Cortex of kidney (tissue), 1 donor: ENCODE data around the gene HOXB9.

Source experiments
- DNase-seq: peaks from one replicate; lab custom pipeline; 2025; lab: John Stamatoyannopoulos, UW

The HOXB9 gene

DNA sequence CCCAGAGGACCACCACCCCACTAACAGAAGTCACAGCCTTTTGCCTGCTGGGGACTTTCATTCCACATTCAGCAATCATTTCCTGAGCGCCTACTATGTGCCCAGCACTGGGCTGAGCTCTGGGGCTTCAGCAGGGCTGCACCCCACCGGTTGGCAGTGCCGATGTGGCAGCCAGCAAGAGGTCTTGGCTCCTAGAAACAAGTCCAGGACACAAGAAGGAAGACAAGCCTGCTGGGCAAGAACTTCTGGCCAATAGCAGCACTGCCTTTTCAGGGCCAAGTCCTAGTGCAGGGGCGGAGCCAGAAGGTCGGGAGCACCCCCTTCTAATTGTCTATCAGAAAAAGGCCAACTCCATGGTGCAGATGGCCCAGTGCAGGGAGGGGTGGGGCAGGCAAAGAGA, 13.0 kb upstream of the HOXB9 start:
- no peak for DNase-seq

DNA sequence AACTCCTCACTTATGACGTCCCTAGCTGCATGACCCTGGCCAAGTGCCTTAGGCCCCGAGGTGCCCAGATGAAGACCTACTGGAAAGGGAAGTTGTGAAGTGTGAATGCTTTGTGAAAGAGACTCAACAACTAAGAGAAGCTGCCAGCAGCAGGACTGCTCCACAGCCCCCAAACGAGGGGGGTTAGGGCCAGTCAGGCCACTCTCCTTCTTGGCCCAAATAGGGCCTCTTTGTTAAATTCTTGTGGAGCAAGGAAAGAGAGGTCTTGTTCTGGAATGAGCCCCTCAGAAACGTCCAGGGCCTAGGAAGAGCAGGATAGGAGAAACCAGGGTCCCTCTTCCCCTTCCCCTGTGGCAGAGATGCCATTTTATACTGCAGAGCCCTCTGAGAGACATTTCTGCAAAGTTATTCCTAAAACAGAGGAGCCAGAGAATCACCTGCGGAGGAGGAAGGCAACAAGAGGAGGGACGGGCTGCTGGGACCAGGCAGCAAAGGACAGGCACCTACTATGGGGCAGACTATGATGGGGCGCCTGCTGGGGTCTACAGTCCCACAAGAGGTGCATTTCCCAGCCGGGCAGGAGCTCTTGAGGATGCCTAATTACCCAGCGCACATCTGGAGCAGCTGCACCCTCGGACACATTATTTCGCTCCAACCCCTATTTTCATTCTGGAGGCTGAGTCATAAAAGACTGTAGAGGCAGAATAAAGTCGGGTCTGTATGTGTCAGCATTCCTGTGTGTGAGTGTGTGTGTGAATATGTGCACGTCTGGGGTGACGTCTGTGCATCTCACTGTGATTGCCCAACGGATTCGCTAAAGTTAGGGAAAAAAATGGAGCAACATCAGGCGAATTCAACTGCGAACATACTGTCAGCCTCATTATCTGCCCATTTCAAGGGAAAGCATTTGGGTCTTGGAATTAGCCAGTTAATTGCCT, 11.4 kb upstream of the HOXB9 start:
- no peak for DNase-seq

DNA sequence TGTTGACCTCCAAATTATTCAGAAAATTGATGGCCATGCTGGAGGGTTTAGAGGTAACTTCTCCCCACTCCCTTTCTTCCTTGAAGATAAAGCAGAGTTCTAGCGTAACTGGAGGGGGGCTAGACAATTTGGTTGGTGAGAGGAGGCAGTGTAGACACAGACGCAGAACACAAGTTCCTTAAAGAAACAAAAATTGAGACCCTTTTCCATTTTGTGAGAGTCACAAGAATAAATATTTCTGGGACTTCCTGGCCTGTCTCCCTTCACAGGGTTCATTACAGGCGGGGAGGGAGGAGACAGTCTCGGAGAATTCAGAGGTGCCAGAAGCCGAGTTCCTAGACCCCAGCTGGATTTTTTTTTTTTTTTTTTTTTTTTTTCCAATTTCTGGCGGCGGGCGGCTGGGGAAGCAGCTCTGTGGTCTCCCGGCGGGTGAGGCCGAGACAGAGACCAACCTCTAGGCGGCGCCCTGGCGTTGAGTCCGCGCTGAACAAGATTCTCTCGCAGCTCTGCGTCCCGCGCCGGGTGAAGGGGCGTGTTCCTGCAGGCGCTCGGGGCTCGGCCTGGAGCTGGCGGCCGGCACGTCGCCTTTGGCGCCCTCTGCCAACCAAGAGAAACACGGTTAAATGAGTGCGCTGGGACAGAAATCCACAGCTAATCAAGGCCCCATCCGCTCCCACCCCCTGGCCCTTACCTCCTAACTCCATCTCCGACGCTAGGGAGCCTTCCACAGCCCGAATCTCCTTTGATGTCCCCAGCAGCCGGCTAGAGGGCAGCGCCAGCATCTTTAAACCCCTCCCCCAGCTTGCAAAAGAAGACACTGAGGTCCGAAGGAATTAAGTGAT, 10.2 kb upstream of the HOXB9 start:
- no peak for DNase-seq

DNA sequence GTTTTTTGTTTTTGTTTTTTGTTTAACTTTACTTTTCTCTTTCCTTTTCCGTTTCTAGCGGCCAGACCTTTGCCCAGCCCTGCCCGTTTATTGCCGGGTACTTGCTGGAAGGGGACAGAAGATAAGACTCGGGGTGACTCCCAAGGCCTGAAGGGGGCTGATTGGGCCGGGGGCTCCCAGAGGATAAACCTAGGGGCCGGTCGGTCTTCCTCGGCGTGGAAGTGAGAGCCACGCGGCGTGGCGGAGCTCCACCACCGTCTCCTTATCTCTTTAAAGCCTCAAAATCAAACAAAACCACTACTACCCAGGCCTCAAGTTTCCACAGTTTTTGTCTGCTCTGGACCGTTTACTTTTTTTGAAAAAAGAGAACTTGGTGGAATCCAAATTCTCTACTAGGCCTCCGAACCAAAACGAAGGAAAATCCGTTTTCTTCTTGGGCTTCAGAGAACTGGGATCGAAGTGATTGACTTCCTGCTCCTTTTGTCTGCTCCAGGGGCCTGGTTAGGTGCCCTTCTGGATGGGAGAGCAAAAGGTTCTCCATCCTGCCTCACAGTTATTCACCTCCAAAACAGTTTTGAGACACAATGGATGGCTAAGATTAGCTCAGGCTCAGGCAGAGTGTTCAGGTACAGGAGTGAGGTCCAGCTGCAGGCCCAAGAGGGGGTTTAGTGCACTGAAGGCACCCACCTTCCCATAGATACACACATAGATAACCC, 8.5 kb upstream of the HOXB9 start:
- no peak for DNase-seq

DNA sequence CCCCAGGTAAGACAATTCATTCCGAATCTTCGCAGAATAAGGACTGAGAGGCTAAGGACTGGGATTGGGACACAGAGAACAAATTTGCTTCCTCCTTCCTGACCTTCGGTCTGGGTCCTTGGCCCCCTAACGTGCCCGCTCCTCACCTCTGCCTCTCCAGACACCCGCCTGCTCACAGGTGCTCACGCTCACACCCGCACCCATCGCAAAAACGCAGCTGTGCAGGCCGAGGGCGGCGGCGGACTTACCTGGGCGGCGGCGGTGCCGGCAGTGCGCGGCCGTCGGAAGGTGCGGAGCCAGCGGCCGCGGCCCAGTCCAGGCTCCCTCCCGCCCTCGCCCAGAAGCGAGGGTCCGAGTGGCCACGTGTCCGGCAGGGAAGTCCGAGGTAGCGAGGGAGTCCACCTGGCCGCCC, 7.1 kb upstream of the HOXB9 start:
- no peak for DNase-seq

DNA sequence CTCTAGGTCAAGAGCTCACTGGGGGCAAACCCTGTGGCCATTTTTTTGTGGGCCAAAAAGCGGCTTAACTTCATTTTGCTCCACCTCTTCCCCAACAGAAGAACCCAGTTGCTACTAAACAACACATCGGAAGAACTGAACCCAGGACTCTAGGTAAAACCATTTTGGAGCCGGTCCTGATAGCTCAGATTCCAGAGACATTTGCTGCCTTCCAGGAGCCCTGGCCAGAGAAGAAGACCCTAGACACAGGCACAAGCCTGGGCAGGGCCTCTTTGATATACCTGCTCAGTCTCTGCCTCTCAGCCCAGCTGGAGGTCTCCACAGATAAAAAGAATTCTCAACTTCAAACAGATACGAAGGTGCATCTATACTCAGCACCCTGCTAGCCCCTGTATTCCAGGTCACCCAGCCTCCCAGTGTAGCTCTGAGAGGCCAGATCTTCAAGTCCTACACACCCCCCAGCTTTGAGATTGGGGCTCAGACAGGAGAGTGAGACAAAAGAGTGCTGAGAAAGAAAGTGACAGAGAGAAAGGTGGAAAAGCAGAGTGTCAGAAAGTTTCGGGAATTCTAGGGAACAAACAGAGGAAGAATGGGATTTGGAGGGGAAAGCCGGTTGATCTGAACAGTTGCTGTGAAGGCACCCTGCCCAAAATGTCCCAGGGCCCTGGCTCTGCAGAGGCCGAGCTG, 6.6 kb upstream of the HOXB9 start:
- DNase-seq, result no peak

DNA sequence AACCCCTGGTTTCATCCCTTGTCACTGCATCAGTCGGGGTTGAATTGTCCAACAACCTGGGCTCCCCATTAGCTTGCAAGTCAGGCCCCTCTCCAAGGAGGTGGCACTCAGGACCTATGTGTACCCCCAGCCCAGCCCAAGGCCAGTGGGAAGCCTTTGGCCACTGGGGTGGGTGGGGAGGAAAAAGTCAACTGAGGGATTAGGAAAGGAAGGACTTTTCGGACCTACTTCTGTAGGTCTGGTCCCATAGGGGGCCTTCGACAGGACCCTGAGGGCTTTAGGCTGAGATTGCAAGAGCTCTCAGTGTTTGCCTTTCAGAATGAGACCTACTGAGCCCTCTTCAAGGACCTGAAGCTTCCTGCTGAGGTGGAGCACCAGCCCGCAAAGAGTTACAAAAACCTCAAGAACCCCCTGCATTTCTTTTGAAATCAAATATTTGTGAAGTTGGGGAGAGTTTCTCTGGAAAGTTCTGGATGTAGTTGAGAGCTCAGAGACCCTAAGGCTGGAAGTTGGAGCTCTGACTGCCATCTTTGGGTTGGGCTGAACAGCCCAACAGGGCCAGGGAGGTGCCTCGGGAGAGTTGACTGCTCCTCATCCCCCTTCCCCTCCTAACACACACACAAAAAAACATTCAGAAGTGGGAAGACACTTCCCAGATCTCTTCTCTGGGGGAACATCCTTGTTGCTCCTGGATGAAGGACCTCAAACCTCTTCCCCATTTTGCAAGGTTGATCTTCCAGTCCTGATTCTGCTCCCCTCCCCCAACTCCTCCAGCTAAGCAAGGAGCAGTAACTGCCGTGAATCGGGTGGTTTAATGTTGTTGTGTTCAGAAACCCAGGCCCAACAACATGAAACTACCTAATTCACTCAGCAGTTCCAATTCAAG, 5.8 kb upstream of the HOXB9 start:
- no peak for DNase-seq

DNA sequence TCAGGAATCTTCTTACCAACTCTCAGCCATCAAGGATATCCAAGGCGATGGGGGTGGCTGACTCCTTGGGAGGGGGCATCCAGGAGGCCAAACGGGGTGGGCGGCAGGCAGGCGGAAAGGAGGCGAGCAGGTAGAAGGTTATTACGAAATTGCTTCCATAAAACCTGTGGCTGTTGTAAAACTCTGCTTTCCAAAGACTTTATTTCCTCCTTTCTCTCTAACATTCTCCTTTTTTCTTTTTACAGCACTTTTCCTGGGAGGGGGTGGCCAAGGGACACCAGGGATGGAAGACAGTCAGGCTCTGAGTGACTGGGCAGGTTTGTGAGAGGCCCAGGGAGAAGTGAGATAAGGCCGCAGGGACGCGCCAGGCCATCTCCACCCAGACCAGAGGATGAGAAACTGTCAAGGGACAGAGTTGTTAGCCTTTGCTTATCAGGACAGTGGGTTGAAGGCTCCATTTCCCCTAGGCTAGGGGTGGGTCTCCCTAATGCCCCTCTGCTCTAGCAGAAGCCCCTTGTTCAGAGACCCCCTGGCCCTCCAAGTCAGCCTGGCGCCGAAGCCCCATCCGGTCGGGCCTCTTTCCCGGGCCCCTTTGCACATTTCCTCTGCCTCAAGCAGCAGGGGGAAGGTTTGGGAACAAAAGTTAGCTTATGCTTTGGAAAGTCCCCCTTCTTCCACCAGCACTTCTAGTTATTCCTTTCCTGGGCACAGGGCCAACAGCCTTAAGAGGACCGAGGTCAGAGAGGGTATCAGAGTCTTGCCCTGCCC, 5.0 kb upstream of the HOXB9 start:
- DNase-seq, result no peak

DNA sequence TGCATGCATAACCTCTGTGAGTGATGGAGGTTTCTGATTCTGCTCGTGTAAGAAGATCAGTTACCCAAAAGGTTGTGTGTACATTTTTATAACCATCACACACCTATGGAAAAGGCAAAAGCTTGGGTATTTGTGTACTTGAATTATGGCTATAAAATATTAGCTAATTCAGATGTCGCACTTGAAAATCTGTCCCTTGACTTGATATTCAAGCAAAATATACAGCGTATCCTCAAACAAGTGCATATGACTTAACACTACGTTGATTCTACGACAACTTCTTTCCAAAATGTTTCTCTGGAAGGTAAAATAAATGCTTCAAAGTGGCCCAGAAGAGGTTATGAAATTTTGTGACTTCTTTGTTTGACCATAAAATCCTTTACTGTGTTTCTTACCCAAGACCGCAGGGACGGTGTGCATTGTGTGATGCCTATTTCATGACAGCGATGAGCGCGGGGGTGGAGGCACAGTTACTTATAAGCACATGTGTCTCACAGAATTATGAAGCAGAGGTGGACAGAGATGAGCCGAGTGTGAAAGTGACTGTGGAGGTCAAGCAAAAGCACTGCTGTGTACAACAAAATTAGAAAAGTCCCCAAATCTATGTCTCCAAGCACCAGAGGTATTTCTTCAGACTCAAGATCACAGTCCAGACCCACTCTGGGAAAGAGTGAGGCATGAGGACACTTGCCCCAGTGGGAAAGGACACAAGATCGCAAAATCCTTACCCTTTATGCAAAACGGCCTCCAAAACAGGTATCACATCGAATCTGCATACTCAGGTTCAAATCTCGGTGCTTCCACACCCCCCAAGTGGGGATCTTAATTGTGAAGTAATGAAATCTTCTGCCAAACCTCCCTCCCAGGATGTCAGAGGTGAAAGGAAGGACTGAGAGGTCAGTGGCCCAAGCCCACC, 4.1 kb upstream of the HOXB9 start:
- no peak for DNase-seq

DNA sequence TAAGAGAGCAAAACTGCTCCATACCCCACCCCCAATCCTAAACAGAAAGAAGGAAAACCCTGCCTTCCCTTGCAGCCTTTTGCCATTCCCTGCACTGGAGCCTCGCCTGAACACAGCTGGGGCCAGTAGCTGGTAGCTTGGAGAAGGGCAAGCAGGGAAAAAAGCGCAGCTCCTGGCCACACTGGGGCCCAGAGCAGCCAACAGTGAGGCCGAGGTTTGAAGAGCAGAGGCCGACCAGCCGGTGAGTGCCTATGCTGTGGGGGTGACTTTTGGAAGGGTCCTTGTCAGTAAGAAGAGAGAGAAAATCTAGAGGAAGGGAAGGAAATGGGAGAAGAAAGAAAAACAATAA, 3.2 kb upstream of the HOXB9 start:
- no peak for DNase-seq

DNA sequence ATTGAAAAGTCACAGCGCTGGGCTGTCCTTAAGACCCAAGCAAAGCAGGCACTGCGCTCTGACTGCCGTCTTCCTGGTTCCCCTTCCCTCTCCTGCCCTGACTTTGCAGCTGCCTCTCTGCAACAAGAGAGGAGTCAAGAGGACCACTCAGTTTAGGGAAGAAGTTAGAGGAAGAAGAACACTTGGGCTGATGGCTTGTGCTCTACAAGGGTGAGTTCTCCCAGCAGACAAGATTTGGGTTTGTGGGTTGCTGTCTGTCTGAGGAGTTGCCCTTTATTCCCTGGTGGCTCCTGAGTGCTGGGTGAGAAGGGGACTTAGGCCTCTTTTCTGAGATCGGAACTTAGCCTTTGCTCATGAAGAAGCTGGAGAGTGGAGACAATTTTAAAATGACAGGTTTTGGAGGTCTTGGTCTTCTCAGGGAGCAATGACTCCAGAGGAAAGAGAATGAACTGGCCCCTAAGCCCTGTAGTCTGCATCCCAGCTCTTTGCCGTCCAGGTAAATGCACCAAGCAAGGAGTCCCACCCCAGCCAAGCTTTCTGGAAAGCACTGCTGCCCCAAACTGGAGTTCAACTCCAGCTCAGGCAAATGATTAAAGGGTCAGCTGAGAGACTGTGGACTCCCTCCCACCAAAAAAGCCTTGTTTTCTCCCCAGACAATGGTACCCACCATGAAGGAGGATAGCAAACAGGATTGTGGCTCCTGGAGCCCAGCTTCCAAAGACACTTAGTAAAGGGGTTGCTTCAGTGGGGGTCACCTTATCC, 2.7 kb upstream of the HOXB9 start:
- DNase-seq, result no peak

DNA sequence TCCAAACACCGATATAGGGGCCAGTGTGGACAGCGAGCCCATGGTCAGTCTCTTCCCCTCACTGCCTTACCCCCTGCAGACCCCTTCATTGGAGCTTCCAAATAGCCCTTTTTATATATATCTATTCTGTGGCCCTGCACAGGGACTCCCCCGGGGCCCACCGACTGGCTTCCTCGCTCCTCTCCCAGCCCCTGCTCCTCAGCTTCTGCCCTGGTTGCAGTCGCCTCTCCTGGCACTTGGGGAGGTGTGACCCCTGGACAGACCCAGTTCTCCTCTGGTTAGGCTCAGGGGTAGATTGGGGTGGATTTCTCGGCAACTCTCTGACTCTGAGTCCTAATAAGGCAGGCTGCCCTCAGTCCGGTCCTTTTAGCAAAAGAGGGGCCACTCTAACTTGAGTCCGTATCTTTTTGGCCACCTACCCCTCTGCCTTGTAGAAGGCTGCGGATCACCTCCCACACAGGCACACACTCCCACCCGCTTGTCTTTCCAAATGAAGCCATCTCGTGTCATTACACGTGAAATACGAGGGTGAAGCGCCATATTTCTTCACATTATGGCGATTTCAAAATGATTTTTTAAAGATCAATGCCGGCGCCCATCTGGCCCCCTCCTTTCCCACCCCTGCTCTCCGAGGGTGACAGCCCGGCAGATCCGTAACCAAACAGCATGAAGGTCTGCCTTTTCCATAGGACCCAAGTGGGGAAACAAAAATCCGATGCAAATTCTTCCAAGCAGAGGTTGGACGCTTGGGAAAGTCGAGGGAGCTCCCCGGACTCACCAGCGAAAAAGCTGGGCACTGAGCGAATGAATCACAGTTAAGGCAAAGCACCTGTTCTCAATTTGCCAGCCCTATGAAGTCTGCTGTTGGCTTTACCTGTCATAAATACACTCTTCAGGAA, 1.7 kb upstream of the HOXB9 start:
- no peak for DNase-seq

DNA sequence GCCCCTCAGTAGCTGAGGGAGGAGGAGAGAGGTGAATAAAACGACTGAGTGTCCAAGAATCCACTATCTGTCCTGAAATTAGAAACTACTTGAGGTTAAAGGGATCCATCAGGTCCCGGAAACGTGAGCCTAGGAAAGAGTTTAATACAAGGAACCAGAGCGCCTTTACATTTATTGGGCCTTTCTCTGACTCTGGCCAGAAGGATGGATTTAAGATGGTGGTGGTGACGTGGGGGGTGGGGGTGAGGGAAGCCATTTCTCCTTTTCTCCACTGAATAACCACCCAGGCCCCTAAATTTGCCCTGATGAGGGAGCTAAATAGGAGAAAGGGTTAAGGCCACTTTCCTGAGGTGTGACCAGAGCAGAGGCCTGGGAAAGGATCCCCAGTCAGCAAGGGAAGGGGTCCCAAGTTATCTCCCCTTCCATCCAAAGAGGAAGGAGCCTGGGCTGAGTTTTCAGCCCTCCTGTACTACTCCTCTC, 1.0 kb upstream of the HOXB9 start:
- no peak for DNase-seq

DNA sequence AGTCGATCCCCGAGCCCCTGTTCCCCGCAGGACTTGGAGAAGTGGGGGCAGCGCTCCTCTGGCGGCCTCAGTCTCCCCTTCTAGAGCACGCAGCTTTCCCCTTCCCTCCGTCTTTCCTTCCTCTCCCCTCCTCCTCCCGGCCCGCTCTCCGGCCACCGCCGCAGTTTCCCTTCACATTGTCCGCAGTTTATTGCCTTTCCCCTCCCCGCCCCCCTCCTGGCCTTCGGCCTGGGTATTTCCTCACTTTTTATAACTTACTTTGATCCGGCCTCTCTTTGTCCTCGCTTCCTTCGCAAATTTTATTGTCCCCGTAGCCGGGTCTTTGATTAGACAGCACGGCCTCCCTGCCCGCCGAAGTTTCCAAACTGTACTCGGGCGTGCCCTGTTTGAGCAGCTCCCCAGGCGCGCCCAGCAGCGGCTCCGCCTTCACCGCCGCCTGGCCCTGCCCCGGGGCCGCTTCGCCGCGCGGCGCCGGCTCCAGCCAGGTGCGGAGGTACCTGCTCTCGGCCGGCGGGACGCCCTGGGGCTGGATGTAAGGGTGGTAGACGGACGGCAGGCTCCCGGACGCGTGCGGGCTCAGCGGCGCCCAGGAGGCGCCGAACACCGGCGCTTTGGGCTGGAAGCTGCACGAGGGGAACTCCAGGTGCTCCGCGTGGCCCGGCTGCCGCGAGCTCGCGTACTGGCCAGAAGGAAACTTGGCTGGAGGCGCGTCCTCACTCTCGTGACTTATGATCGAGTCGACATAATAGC, 488 bp downstream of the HOXB9 start:
- DNase-seq, result no peak

DNA sequence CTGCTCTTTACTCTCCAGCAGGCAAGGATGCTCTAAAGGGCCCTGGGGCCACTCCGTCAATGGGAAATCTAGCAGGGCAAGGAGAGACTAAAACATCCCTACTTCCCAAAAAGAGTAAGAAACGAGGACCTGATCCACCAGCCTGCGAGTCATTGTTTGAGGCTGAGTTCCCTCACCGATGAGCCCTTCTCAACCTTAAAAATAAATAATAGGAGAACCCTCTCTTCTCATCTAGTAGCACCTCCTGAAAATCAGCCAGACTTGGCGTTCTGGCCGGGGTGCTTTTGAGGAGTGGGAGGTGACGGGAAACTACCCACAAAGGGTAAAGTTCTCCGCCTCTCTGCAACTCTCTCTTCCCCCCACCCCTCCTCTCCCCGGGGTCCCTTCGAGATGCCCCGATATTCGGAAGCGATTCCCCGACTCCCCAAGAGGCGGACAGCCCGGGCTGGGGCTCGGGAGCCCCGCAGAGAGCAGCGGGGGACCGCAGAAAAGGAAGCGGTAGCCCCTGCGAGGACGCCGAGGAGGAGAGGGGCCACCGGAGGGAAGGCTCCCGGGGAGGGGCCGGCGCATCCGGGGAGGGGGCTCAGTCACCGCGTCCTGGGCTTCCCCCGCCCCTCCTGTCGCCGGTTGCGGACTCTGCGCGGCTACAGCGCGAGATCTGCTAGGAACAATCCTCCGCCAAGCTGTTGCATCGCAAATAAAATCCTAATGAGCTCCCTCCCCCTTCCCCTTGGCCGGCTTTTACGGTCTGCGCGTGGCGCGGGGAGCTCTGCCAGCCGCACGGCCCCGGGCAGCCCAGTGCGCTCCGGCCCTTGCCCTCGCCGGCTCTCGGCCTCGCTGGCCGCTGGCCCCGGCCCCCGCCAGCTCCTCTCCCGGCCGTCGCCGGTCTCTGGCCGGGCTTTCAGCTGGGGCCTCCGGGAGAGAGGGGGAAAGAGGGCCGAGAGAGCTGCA, 1.3 kb downstream of the HOXB9 start:
- no peak for DNase-seq
